Ectodermal cell (in vitro differentiated cells): ENCODE results near the gene COQ7.

Experiments
- H3K27ac ChIP-seq: 2 replicates; pipeline ENCODE4 v1.7.0; 2013; ENCODE audit warnings: mild to moderate bottlenecking, low read depth, low read length; ENCODE audit not compliant: insufficient read depth, poor library complexity, severe bottlenecking
- H3K27me3 ChIP-seq: 2 replicates; pipeline ENCODE4 v1.7.0; 2013; ENCODE audit warnings: mild to moderate bottlenecking, low read length; ENCODE audit not compliant: insufficient read depth, control insufficient read depth, poor library complexity, severe bottlenecking
- H3K36me3 ChIP-seq: one replicate; pipeline ENCODE4 v1.7.0; 2013; ENCODE audit warnings: low read length; ENCODE audit not compliant: control insufficient read depth, insufficient read depth
- H3K4me1 ChIP-seq: one replicate; pipeline ENCODE4 v1.7.0; 2013; ENCODE audit warnings: low read length; ENCODE audit not compliant: control insufficient read depth, insufficient read depth
- H3K4me3 ChIP-seq: 2 replicates; pipeline ENCODE4 v1.7.0; 2013; ENCODE audit warnings: low read depth, low read length, control low read depth; ENCODE audit not compliant: insufficient read depth
- H3K9me3 ChIP-seq: 2 replicates; pipeline ENCODE4 v1.7.0; 2013; ENCODE audit warnings: mild to moderate bottlenecking, low read length, moderate library complexity; ENCODE audit not compliant: control insufficient read depth
- WGBS, 2 experiments: methylation state at CpG; one replicate each; pipeline ENCODE4 v1.1.7; 2013; ENCODE audit warnings: missing lambda C conversion rate in 2 of 2; 5-methylcytosine and 5-hydroxymethylcytosine counted together

COQ7 gene

GRCh38 chr16:19110537-19111360, 43.3 kb downstream of the COQ7 start:
- Histone ChIP-seq H3K4me1 (peaks cover 3% of the 10 kb centered on the region), H3K27me3 (peaks cover 26% of the 10 kb centered on the region), H3K4me3 (no peak overlapping the region), H3K36me3 (peaks cover 4% of the 10 kb centered on the region), H3K9me3 (no peaks in the 10 kb centered on the region), H3K27ac (no peak overlapping the region)
- 92 to 94% methylated on average over 4 of the region's 4 CpGs for WGBS, 2 experiments

- no peak overlapping the region for H3K27ac ChIP-seq
- no peaks in the 10 kb centered on the region for H3K9me3 ChIP-seq
- peaks cover 3% of the 10 kb centered on the region for H3K4me1 ChIP-seq
- no peak overlapping the region for H3K4me3 ChIP-seq
- peaks cover 30% of the 10 kb centered on the region for H3K27me3 ChIP-seq
- 91 to 93% methylated on average over 2 of the region's 2 CpGs for WGBS, 2 experiments
- H3K36me3 ChIP-seq = peaks cover 4% of the 10 kb centered on the region
These were observed 44.6 kb downstream of the COQ7 start for GRCh38 chr16:19112099-19112407.

- Histone ChIP-seq H3K9me3 (no peaks in the 10 kb centered on the region), H3K36me3 (peaks cover 4% of the 10 kb centered on the region), H3K27me3 (peaks cover 34% of the 10 kb centered on the region), H3K27ac (no peak within 1 kb of the TSS), H3K4me3 (peak within 1 kb of the TSS; percentile 45), H3K4me1 (peaks cover 3% of the 10 kb centered on the region)
- 7 to 9% methylated on average over 74 of the region's 74 CpGs for WGBS, 2 experiments
These were observed 46.4 kb downstream of the COQ7 start, which contains the start of gene ITPRIPL2 for GRCh38 chr16:19113577-19114358. Gene ITPRIPL2 (plus strand): TSS chr16:19113964. CDS start chr16:19114462, 498 bp downstream.

- no peak overlapping the region for H3K27ac ChIP-seq
- H3K4me1 ChIP-seq = peaks cover 3% of the 10 kb centered on the region
- H3K27me3 ChIP-seq = peaks cover 34% of the 10 kb centered on the region
- peaks cover 4% of the 10 kb centered on the region for H3K36me3 ChIP-seq
- H3K9me3 ChIP-seq = no peaks in the 10 kb centered on the region
- peak overlapping the region; percentile 45 for H3K4me3 ChIP-seq
- 43% methylated on average over 80 of the region's 80 CpGs for WGBS, 2 experiments
These were observed 47.1 kb downstream of the COQ7 start for GRCh38 chr16:19114359-19115147.

GRCh38 chr16:19115148-19116021, 48.0 kb downstream of the COQ7 start:
- Histone ChIP-seq H3K36me3 (peaks cover 4% of the 10 kb centered on the region), H3K4me1 (peaks cover 3% of the 10 kb centered on the region), H3K27ac (no peak overlapping the region), H3K27me3 (peaks cover 34% of the 10 kb centered on the region), H3K4me3 (no peak overlapping the region), H3K9me3 (no peaks in the 10 kb centered on the region)
- 95 to 96% methylated on average over 50 of the region's 50 CpGs for WGBS, 2 experiments

- no peak overlapping the region for H3K27ac ChIP-seq
- H3K4me1 ChIP-seq = peaks cover 3% of the 10 kb centered on the region
- 57 to 61% methylated on average over 6 of the region's 6 CpGs for WGBS, 2 experiments
- H3K9me3 ChIP-seq = no peaks in the 10 kb centered on the region
- no peak overlapping the region for H3K4me3 ChIP-seq
- H3K27me3 ChIP-seq = peaks cover 34% of the 10 kb centered on the region
- H3K36me3 ChIP-seq = peaks cover 4% of the 10 kb centered on the region
These were observed 49.5 kb downstream of the COQ7 start for GRCh38 chr16:19116711-19117449.

- peaks cover 4% of the 10 kb centered on the region for H3K36me3 ChIP-seq
- peaks cover 26% of the 10 kb centered on the region for H3K27me3 ChIP-seq
- H3K9me3 ChIP-seq = no peaks in the 10 kb centered on the region
- H3K27ac ChIP-seq = no peak overlapping the region
- H3K4me1 ChIP-seq = no peaks in the 10 kb centered on the region
- 91 to 92% methylated on average over 6 of the region's 6 CpGs for WGBS, 2 experiments
- no peak overlapping the region for H3K4me3 ChIP-seq
These were observed 51.6 kb downstream of the COQ7 start for GRCh38 chr16:19118938-19119431.

GRCh38 chr16:19119564-19119963, 52.1 kb downstream of the COQ7 start:
- WGBS, 2 experiments = 86 to 99% methylated on average over 3 of the region's 5 CpGs
- Histone ChIP-seq H3K9me3 (no peaks in the 10 kb centered on the region), H3K4me3 (no peak overlapping the region), H3K4me1 (no peaks in the 10 kb centered on the region), H3K36me3 (peaks cover 4% of the 10 kb centered on the region), H3K27ac (no peak overlapping the region), H3K27me3 (peaks cover 20% of the 10 kb centered on the region)
